GM21360 (cell line): ENCODE data around the gene FOXC2.

Source experiments
- ATAC-seq: cut with Tn5 transposase; IDR thresholded peaks from one replicate; pipeline ENCODE4 v1.9.1; 2021; ENCODE audit warnings: mild to moderate bottlenecking, moderate library complexity; ENCODE audit not compliant: unreplicated experiment

Gene FOXC2

GRCh38 chr16:86532526-86532815 lies 34.2 kb upstream of the FOXC2 start:
- no peak for ATAC-seq

- ATAC-seq: no peak
Measured at GRCh38 chr16:86533076-86533475, 33.6 kb upstream of the FOXC2 start.

- ATAC-seq: no peak
Measured at GRCh38 chr16:86533767-86534351, 32.8 kb upstream of the FOXC2 start.

- ATAC-seq: no peak
Measured at GRCh38 chr16:86534779-86535615, 31.6 kb upstream of the FOXC2 start.

DNA sequence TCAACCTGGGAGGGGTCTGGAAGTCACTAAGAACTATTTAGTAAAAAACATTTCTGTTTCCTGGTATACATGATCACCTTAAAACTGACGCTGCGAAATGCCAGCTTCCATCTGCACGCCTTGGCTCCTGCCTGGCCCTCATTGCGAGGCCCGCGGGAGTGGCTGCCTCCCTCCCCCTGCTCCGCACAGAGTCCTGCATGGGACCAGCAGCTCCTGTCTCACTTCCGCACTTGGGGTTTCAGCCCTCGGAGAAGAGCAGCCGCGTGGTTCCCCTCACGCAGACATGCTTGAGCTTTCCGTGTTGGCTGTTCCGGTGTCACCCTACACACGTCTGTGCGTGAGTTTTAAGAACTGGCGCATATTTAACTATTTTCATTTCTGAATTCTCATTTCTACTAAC lies 30.0 kb upstream of the FOXC2 start:
- no peak for ATAC-seq

GRCh38 chr16:86537486-86537885 lies 29.1 kb upstream of the FOXC2 start:
- no peak for ATAC-seq

DNA sequence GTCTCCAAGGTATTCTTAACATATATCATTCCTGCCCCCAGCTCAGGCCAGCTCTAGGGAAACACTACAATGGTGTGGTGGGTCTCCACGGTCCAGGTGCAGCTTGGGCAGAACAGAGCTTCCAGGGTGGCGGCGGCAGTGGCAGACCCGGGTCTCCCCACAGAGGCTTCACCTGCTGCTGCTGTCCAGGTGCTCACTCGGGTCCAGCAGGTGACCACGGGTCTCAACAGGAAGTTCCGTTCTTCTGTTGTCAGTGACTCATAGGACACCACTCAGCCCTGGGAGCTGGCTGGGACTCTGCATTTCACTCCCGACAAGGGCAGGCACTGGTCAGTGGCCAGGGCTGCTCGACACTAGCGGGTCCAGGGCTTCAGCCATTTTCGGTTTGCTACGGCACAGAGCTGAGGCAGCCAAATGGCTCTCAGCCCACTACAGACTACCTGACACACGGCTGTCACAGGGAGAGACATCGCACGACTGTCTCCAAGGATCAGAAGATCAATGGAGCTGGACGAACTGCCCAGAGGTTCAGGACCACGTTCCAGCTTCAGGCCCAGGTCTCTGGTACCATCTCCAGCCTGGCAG lies 28.3 kb upstream of the FOXC2 start:
- no peak for ATAC-seq

DNA sequence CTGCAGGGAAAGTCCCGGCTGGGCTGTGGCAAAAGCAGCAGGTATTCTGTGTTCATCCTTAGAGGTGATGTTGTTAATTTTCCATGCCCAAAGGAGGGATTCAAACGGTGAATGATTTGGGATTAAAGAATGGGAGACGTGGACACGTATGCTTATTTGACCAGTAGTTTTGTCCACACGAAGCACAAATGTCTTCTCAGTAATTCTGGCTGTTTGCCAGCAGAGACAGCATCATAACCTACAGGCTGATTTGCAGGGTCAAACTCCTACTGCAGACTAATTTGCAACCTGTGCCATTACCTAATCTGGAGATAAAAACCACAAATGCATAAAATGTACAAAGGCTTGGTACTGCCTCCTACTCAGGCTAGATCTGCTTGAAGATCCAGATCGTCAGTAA lies 25.7 kb upstream of the FOXC2 start:
- ATAC-seq: no peak

- no peak for ATAC-seq
Measured at GRCh38 chr16:86541560-86541959, 25.1 kb upstream of the FOXC2 start.

DNA sequence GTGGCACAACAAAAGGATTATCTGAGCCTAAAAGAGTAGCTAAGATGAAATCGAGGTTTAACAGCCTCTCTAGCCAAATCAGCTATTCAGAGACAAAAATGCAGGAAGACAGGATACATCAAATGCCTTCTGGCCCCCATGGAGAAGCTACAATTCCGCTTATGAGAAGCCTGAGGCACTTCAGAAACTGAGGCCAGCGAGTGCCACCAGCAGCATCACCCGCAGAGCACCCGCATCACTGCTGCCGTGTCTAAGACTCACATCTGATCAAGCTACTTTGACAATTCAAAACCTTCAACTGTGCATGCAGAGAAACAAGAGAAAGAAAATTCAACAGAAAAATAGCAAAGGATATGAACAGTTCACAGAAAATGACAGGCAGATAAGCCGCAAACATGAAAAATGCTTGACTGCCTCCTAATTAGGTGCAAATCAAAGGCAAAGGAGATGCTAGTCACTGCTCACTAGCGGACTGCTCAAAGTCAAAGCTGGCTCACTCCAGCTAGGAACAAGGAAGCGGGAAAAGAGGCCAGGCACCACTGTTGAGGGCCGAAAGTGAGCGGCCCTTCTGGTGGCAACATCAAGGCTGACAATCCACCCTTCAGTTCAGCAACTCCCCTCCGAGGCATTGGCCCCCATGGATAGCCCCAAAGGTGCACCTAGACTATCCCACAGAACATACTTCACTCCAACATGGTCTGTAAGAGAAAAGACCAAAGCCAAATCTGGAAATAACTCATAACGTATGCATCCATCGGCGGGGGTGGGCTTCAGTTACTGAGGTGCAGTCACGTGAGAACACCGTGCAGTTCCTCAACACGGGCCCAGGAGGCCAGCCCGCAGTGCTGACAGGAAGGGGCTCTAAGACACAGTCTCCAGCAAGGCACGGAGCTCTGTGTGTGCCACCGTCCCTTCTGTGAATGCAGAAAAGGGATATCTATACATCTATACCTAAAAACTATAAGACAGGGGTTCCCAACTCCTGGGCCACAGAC lies 23.6 kb upstream of the FOXC2 start:
- ATAC-seq: no peak

- ATAC-seq: no peak
Measured at GRCh38 chr16:86545481-86545880, 21.1 kb upstream of the FOXC2 start.

- no peak for ATAC-seq
Measured at GRCh38 chr16:86545954-86546637, 20.5 kb upstream of the FOXC2 start.

DNA sequence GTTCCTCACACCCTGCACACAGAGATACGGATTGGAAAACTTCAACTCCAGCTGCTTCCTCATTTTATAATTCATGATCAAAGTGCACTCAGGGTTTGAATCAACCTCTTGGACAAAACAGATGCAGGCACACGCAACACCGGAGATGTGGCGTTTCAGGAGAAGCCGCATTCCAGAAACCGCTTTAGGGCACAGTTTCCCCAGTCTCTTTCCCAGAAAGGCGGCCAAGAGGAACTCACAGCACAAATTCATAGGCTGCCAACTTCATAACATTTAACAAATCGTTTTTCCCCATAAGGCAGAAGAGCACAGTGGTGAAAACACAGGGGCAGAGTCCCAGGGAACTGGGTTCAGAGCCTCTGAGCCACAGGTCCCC lies 20.0 kb upstream of the FOXC2 start:
- ATAC-seq: no peak

DNA sequence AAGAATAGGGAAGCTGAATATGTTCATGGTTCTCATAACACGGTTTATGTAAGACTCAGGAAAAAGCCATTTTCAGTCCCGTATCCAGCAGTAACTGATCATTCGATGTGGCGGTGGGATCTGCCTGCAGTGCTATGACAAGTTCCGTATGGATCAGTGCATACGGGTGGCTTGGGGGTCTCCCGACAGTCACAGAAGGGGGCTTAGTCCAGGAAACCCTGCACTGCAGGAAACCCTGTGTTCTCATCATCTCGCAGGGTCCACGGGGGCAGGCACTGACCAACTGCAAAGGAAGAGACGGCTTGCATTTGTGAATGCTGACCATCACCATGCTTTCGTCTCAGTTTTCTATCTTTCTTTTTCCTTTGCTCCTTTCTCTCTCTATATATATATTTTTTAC lies 19.3 kb upstream of the FOXC2 start:
- ATAC-seq: no peak

DNA sequence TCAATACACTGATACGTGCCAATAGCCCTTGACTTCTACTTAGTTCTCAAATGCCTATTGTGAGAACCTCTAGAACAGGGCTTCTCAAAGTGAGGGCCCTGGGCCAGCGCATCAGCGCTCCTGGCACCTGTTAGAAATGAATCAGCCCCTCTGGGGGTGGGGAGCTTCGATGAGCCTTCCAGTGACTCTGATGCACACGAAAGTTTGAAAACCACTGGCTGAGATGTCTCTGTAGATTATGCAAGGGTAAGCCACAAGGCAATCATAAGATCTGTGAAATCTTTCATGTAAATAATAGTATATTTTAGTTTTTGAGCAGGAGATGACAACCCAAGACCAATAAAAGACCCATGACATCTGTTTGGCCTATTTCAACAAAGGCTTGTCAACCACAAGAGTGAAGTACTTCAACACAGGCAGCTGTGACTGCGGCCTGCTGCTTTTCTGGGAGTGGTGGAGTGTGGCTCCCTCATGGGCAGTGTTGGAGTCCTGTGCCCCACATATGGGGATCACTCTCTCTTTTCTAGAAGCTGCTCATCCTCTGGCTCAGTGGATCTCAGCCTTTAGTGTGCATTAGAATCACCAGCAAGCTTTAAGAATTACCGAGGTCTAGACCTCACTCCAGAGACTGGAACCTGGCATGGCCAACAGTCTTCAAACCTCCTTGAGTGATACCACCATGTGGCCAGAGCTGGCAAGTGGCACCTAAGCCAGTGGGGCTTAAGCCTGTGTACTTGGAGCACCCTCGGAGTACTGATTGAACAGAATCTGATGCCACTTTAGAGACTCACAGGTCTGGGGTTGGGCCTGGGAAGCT lies 17.3 kb upstream of the FOXC2 start:
- no peak for ATAC-seq

DNA sequence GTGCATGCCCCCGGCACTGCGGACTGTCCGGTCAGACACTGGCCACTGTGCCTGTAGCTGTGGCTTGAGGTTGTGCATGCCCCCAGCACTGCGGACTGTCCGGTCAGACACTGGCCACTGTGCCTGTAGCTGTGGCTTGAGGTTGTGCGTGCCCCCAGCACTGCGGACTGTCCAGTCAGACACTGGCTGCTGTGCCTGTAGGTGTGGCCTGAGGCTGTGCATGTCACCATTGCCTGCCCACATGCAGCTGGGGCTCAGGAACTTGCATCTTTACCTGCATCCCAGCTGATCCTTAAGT lies 16.8 kb upstream of the FOXC2 start:
- ATAC-seq: no peak

- no peak for ATAC-seq
Measured at GRCh38 chr16:86550281-86550680, 16.3 kb upstream of the FOXC2 start.

DNA sequence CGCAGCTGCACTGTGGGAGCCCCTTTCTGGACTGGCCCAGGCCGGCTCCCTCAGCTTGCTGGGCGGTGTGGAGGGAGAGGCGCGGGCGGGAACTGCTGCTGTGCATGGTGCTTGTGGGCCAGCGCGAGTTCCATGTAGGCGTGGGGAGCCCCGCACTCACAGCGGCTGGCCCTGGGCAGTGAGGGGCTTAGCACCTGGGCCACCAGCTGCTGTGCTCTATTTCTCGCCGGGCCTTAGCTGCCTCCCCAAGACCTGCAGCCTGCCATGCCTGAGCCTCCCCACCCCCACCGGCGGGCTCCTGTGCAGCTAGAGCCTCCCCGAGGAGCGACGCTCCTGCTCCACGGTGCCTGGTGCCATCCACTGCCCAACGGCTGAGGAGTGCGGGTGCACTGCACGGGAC lies 13.3 kb upstream of the FOXC2 start:
- ATAC-seq: no peak

- ATAC-seq: no peak
Measured at GRCh38 chr16:86554599-86554916, 12.1 kb upstream of the FOXC2 start.
